SK-N-SH (cell line): ENCODE results near the gene STK38.

ENCODE experiments used
- FOSL2 ChIP-seq: IDR thresholded peaks from 2 replicates; pipeline ENCODE4 v1.4.0; 2012; ENCODE audit warnings: low read depth, mild to moderate bottlenecking, moderate library complexity, borderline replicate concordance
- NRF1 ChIP-seq: IDR thresholded peaks from 2 replicates; pipeline ENCODE4 v1.6.1; 2012; ENCODE audit warnings: low read depth, mild to moderate bottlenecking, low read length
- TCF12 ChIP-seq: IDR thresholded peaks from 2 replicates; pipeline ENCODE4 v1.4.0; 2012
- TEAD4 ChIP-seq: IDR thresholded peaks from 2 replicates; pipeline ENCODE4 v1.4.0; 2012; ENCODE audit warnings: mild to moderate bottlenecking, borderline replicate concordance; ENCODE audit not compliant: insufficient read depth
- TF ChIP-seq, protein P1 (sequence below): fragments of 200-600 bp; sonication (generic); IDR thresholded peaks from 2 replicates; pipeline ENCODE4 v1.6.1; 2017; ENCODE audit warnings: antibody characterized with exemption, mild to moderate bottlenecking, moderate library complexity

DNA sequence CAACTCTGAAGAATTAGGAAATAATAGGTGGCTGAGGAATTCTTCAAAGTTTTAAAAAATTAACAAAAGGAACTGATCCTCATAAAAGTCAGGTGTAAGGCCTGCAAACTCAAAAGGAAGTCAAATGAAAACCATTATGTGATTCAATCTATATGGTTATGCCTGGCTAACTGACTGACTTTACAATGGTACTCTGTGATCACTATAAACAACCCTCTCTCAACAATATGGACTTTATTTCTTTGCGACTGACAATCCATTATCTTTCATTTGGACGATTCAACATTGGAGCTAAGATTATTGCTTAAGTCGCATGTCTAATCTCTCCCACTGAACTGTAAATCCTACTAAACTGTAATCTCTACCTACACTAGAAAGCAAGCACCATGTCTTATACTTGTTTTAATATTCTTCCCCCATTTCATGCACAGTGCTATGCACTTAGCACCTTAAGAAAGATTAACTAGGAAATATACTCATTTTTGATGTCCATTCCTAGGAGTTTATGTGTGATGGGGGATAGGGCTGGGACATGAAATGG is 1.4 kb downstream of the STK38 start:
- no peak for TF ChIP-seq FOSL2
- TF ChIP-seq TCF12, result no peak
- TF ChIP-seq, protein P1, sequence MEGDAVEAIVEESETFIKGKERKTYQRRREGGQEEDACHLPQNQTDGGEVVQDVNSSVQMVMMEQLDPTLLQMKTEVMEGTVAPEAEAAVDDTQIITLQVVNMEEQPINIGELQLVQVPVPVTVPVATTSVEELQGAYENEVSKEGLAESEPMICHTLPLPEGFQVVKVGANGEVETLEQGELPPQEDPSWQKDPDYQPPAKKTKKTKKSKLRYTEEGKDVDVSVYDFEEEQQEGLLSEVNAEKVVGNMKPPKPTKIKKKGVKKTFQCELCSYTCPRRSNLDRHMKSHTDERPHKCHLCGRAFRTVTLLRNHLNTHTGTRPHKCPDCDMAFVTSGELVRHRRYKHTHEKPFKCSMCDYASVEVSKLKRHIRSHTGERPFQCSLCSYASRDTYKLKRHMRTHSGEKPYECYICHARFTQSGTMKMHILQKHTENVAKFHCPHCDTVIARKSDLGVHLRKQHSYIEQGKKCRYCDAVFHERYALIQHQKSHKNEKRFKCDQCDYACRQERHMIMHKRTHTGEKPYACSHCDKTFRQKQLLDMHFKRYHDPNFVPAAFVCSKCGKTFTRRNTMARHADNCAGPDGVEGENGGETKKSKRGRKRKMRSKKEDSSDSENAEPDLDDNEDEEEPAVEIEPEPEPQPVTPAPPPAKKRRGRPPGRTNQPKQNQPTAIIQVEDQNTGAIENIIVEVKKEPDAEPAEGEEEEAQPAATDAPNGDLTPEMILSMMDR, result no peak
- no peak for TF ChIP-seq NRF1
- TF ChIP-seq TEAD4, result no peak
